ENCODE data around the gene FAM187B. TPM values are rescaled to one million over a fixed set of nuclear protein-coding genes. Genes with fewer than 3 reads are reported as not detected.

Gene FAM187B
- polyA plus RNA-seq, 1 of the 3 experiments (the other 2 are of a cell fraction), result not detected

GRCh38 chr19:35219008-35219407 lies 9.5 kb downstream of the FAM187B start:
- Histone ChIP-seq H4K20me1 (ENCODE audit: insufficient read depth) (no peaks in the 10 kb centered on the region), H3F3A (replicated peaks; ENCODE audit: insufficient read depth) (no peaks in the 10 kb centered on the region), H3K36me3 (replicated peaks in 1 of 2; ENCODE audit: control insufficient read depth in 1 of 2, insufficient read depth in 2 of 2, low read length in 1 of 2) (no peaks in the 10 kb centered on the region), H3K9ac (no peak overlapping the region), H3K4me1 (ENCODE audit: control insufficient read depth in 1 of 2, insufficient read depth in 2 of 2, low read depth in 1 of 2, low read length in 1 of 2) (peaks cover 2 to 4% of the 10 kb centered on the region in 2 experiments; a peak in 2 of 4 replicates), H3K4me3 (ENCODE audit: low read depth in 2 of 2, low read length in 1 of 2) (no peak overlapping the region), H3K27me3 (ENCODE audit: insufficient read depth) (no peaks in the 10 kb centered on the region; the same call in 1 of the 2 replicates), H3K4me2 (no peak overlapping the region), H3K27ac (ENCODE audit: low read depth in 2 of 2, low read length in 1 of 2) (no peak overlapping the region), H2AFZ (ENCODE audit: low read depth) (no peak overlapping the region), H3K9me2 (no peaks in the 10 kb centered on the region), H3K79me2 (ENCODE audit: insufficient read depth) (no peaks in the 10 kb centered on the region), H3K9me3 (no peaks in the 10 kb centered on the region)
- TF ChIP-seq TCF12 (IDR thresholded peaks at IDR 0.05) (no peak), YY1 (IDR thresholded peaks at IDR 0.05; ENCODE audit: low read depth) (no peak), USF1 (IDR thresholded peaks at IDR 0.05; ENCODE audit: borderline replicate concordance, low read depth) (no peak), JUND (IDR thresholded peaks at IDR 0.05) (no peak), IRF3 (IDR thresholded peaks at IDR 0.05; ENCODE audit: low read depth, low read length) (no peak), FOSL2 (IDR thresholded peaks at IDR 0.05; ENCODE audit: borderline replicate concordance, low read depth) (no peak), NRF1 (IDR thresholded peaks at IDR 0.05; ENCODE audit: low read depth, low read length) (no peak), TEAD4 (IDR thresholded peaks at IDR 0.05; ENCODE audit: borderline replicate concordance, insufficient read depth) (no peak), GABPA (IDR thresholded peaks at IDR 0.05; ENCODE audit: low read depth) (no peak), FOXM1 (IDR thresholded peaks at IDR 0.05; ENCODE audit: low read depth) (no peak), MEF2A (IDR thresholded peaks at IDR 0.05; ENCODE audit: borderline replicate concordance, low read depth) (no peak), RFX5 (IDR thresholded peaks at IDR 0.05; ENCODE audit: low read length) (no peak), TAF1 (IDR thresholded peaks at IDR 0.05; ENCODE audit: borderline replicate concordance, low read depth, low read length) (no peak), MXI1 (IDR thresholded peaks at IDR 0.05; ENCODE audit: low read depth, low read length) (no peak), POLR2AphosphoS5 (IDR thresholded peaks at IDR 0.05; ENCODE audit: low read depth, low read length) (no peak), SIN3A (IDR thresholded peaks at IDR 0.05; ENCODE audit: borderline replicate concordance, low read depth, low read length) (no peak)
- TF ChIP-seq, protein P1, sequence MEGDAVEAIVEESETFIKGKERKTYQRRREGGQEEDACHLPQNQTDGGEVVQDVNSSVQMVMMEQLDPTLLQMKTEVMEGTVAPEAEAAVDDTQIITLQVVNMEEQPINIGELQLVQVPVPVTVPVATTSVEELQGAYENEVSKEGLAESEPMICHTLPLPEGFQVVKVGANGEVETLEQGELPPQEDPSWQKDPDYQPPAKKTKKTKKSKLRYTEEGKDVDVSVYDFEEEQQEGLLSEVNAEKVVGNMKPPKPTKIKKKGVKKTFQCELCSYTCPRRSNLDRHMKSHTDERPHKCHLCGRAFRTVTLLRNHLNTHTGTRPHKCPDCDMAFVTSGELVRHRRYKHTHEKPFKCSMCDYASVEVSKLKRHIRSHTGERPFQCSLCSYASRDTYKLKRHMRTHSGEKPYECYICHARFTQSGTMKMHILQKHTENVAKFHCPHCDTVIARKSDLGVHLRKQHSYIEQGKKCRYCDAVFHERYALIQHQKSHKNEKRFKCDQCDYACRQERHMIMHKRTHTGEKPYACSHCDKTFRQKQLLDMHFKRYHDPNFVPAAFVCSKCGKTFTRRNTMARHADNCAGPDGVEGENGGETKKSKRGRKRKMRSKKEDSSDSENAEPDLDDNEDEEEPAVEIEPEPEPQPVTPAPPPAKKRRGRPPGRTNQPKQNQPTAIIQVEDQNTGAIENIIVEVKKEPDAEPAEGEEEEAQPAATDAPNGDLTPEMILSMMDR (IDR thresholded peaks at IDR 0.05), result no peak
- TF ChIP-seq, protein P2, sequence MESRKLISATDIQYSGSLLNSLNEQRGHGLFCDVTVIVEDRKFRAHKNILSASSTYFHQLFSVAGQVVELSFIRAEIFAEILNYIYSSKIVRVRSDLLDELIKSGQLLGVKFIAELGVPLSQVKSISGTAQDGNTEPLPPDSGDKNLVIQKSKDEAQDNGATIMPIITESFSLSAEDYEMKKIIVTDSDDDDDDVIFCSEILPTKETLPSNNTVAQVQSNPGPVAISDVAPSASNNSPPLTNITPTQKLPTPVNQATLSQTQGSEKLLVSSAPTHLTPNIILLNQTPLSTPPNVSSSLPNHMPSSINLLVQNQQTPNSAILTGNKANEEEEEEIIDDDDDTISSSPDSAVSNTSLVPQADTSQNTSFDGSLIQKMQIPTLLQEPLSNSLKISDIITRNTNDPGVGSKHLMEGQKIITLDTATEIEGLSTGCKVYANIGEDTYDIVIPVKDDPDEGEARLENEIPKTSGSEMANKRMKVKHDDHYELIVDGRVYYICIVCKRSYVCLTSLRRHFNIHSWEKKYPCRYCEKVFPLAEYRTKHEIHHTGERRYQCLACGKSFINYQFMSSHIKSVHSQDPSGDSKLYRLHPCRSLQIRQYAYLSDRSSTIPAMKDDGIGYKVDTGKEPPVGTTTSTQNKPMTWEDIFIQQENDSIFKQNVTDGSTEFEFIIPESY (IDR thresholded peaks at IDR 0.05; ENCODE audit: borderline replicate concordance, low read depth), result no peak
- TF ChIP-seq, protein P3, sequence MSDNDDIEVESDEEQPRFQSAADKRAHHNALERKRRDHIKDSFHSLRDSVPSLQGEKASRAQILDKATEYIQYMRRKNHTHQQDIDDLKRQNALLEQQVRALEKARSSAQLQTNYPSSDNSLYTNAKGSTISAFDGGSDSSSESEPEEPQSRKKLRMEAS (IDR thresholded peaks at IDR 0.05; ENCODE audit: low read depth), result no peak
- WGBS (ENCODE audit: low lambda C conversion rate), result 0% methylated on average over 1 of the region's 1 CpG
- POLR2A ChIA-PET, result no interaction called here
- DNase-seq, result no peak
- CTCF ChIA-PET, result interaction anchor here (0.9 kb wide), 1 partner anchor 276 kb away, joined by 3 read pairs; no protein-coding TSS in a partner anchor
